Panc1 (cell line): ENCODE results near the gene GHDC. TPM values are rescaled to one million over a fixed set of nuclear protein-coding genes. Genes with fewer than 3 reads are reported as not detected.
A peak's percentile ranks its signal among the peaks of the same experiment; 100 is the strongest.

ENCODE experiments used
- ATAC-seq: fragments of 200-7000 bp; cut with Tn5 transposase; 2 replicates; pipeline ENCODE4 v1.9.1; 2020; ENCODE audit warnings: mild to moderate bottlenecking, moderate library complexity
- BruUV-seq: library from RNA; stranded (reverse); fragments of 400-500 nt; replicated peaks from 2 replicates; lab custom pipeline; 2021; lab: Mats Ljungman, UMichigan
- CTCF ChIA-PET: fragments of 300-600 bp; sonication (Branson Sonifier 250); formaldehyde crosslinking; loops from one replicate; lab custom pipeline; 2022; ENCODE audit warnings: antibody characterized with exemption; lab: Charles Lee
- POLR2A ChIA-PET: fragments of 300-600 bp; sonication (Branson Sonifier 250); formaldehyde crosslinking; loops from one replicate; lab custom pipeline; 2022; ENCODE audit warnings: antibody characterized with exemption; lab: Charles Lee
- DNase-seq: peaks from one replicate; pipeline ENCODE4 v3.0.0-alpha.2; 2010; ENCODE audit warnings: low read depth, low spot score
- H3K27ac ChIP-seq: 2 replicates; pipeline ENCODE4 v1.5.1; 2011; ENCODE audit warnings: mild to moderate bottlenecking, low read length, inconsistent platforms
- H3K27me3 ChIP-seq: fragments of 200-500 bp; sonication (Bioruptor generic); 2 replicates; pipeline ENCODE4 v1.6.0; 2014; ENCODE audit warnings: low read length, inconsistent platforms; ENCODE audit not compliant: control insufficient read depth, insufficient read depth
- H3K36me3 ChIP-seq: fragments of 200-500 bp; sonication (Bioruptor generic); 2 replicates; pipeline ENCODE4 v1.5.1; 2014; ENCODE audit warnings: inconsistent platforms, mild to moderate bottlenecking, low read length, moderate library complexity; ENCODE audit not compliant: control insufficient read depth, insufficient read depth
- H3K4me1 ChIP-seq: 2 replicates; pipeline ENCODE4 v1.5.1; 2011; ENCODE audit warnings: inconsistent platforms, mild to moderate bottlenecking, low read length, moderate library complexity; ENCODE audit not compliant: control insufficient read depth, insufficient read depth
- H3K4me3 ChIP-seq, 2 experiments: 2 replicates each; pipeline ENCODE4 v1.5.1; 2011 to 2012; ENCODE audit warnings: low read depth in 2 of 2, low read length in 2 of 2, mild to moderate bottlenecking in 2 of 2, inconsistent platforms in 1 of 2, moderate library complexity in 1 of 2
- H3K9me3 ChIP-seq: fragments of 200-500 bp; sonication (Bioruptor generic); 2 replicates; pipeline ENCODE4 v1.5.1; 2014; ENCODE audit warnings: low read depth, mild to moderate bottlenecking, inconsistent platforms, low read length, moderate library complexity; ENCODE audit not compliant: control insufficient read depth, insufficient read depth
- POLR2AphosphoS5 ChIP-seq: IDR thresholded peaks from 2 replicates; pipeline ENCODE4 v1.6.1; 2012; ENCODE audit warnings: mild to moderate bottlenecking, low read depth, low read length, moderate library complexity
- SIN3A ChIP-seq: IDR thresholded peaks from 2 replicates; pipeline ENCODE4 v1.6.1; 2012; ENCODE audit warnings: low read depth, mild to moderate bottlenecking, low read length, moderate library complexity, borderline replicate concordance; ENCODE audit not compliant: insufficient read depth
- TCF7L2 ChIP-seq: IDR thresholded peaks from 2 replicates; pipeline ENCODE4 v1.6.1; 2011; ENCODE audit warnings: mild to moderate bottlenecking, low read depth, low read length, inconsistent platforms
- in situ Hi-C: cut with HindIII; loops from 2 replicates; pipeline ENCODE4 v1.10.0; 2016; ENCODE audit warnings: low sequenced_read_pairs, low pct_unique_long_range_greater_than_20kb
- intact Hi-C: fragments of 100-400 bp; cut with micrococcal nuclease; formaldehyde crosslinking; loops from one replicate; pipeline ENCODE4 v1.10.0; 2022; ENCODE audit not compliant: unreplicated experiment
- total RNA-seq: library from RNA; stranded (reverse); gene quantifications from one replicate; pipeline ENCODE4 v1.2.1, GENCODE V29; 2021; ENCODE audit not compliant: unreplicated experiment
- TF ChIP-seq, protein P1 (sequence below): fragments of 450-650 bp; IDR thresholded peaks from 2 replicates; pipeline ENCODE4 v1.5.1; 2017; ENCODE audit warnings: mild to moderate bottlenecking
- TF ChIP-seq, protein P2 (sequence below), 2 experiments: IDR thresholded peaks; 2 replicates each; pipeline ENCODE4 v1.6.1; 2011 to 2012; ENCODE audit warnings: low read depth in 2 of 2, control low read depth in 1 of 2, low read length in 1 of 2, mild to moderate bottlenecking in 1 of 2, moderate library complexity in 1 of 2; ENCODE audit not compliant: insufficient read depth in 1 of 2

GHDC gene
- total RNA-seq, 1 experiment from 2014 or later: 21.8 TPM

DNA sequence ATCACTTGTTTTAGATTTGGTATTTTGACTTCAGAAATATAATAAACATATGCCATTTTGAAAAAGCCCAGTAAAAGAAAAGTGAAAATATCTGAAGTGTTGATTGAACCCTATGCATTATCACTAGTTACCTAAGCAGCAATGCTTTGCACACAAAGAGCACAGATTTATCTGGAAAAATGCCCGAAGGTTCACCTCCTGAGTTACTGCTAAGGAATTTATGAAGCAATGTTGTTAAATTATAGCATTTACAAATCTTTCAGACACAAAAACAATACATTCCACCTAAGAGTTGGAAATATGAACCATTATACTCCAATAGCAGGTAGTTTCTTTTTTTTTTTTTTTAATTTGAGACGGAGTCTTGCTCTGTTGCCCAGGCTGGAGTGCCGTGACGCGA, 38.9 kb upstream of the GHDC start:
- CTCF ChIA-PET: no interaction called here
- Histone ChIP-seq H3K27me3 (no peaks in the 10 kb centered on the region), H3K4me1 (peaks cover 43% of the 10 kb centered on the region), H3K4me3 (no peak overlapping the region), H3K36me3 (no peaks in the 10 kb centered on the region; the same call in 1 of the 2 replicates), H3K27ac (peak overlapping the region; percentile 12), H3K9me3 (no peaks in the 10 kb centered on the region)
- ATAC-seq: no peak
- intact Hi-C loops (no loop called here), in situ Hi-C loops (no loop called here)
- DNase-seq: no peak
- TF ChIP-seq SIN3A: no peak
- TF ChIP-seq, protein P1, sequence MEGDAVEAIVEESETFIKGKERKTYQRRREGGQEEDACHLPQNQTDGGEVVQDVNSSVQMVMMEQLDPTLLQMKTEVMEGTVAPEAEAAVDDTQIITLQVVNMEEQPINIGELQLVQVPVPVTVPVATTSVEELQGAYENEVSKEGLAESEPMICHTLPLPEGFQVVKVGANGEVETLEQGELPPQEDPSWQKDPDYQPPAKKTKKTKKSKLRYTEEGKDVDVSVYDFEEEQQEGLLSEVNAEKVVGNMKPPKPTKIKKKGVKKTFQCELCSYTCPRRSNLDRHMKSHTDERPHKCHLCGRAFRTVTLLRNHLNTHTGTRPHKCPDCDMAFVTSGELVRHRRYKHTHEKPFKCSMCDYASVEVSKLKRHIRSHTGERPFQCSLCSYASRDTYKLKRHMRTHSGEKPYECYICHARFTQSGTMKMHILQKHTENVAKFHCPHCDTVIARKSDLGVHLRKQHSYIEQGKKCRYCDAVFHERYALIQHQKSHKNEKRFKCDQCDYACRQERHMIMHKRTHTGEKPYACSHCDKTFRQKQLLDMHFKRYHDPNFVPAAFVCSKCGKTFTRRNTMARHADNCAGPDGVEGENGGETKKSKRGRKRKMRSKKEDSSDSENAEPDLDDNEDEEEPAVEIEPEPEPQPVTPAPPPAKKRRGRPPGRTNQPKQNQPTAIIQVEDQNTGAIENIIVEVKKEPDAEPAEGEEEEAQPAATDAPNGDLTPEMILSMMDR: no peak
- TF ChIP-seq TCF7L2: no peak
- TF ChIP-seq, protein P2, sequence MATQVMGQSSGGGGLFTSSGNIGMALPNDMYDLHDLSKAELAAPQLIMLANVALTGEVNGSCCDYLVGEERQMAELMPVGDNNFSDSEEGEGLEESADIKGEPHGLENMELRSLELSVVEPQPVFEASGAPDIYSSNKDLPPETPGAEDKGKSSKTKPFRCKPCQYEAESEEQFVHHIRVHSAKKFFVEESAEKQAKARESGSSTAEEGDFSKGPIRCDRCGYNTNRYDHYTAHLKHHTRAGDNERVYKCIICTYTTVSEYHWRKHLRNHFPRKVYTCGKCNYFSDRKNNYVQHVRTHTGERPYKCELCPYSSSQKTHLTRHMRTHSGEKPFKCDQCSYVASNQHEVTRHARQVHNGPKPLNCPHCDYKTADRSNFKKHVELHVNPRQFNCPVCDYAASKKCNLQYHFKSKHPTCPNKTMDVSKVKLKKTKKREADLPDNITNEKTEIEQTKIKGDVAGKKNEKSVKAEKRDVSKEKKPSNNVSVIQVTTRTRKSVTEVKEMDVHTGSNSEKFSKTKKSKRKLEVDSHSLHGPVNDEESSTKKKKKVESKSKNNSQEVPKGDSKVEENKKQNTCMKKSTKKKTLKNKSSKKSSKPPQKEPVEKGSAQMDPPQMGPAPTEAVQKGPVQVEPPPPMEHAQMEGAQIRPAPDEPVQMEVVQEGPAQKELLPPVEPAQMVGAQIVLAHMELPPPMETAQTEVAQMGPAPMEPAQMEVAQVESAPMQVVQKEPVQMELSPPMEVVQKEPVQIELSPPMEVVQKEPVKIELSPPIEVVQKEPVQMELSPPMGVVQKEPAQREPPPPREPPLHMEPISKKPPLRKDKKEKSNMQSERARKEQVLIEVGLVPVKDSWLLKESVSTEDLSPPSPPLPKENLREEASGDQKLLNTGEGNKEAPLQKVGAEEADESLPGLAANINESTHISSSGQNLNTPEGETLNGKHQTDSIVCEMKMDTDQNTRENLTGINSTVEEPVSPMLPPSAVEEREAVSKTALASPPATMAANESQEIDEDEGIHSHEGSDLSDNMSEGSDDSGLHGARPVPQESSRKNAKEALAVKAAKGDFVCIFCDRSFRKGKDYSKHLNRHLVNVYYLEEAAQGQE (IDR thresholded peaks at IDR 0.05; ENCODE audit: insufficient read depth in 1 of 2, low read depth in 2 of 2, low read length in 1 of 2): no peak
- no peak for TF ChIP-seq POLR2AphosphoS5
- no TSS peak for BruUV-seq
- POLR2A ChIA-PET: no interaction called here

DNA sequence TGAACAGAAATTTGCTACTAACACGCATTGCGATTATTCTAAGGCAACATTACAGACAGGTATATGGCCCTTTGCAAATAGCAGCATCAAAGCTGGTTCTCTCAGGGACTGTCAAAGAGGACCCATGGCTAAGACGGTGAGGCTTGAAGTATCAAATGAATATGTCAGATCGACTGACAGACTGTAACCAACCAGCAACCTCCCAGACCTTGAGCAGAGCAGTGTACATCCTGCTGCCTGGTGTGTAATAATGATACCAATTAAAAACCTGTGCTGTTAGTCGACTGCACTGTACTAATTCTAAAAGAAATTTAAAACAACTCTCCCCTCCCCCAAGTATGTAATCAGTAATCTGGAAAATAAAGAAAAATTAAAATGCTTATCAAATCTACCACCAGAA, 35.9 kb upstream of the GHDC start:
- no peak for ATAC-seq
- no TSS peak for BruUV-seq
- peak overlapping the region; percentile 70; the same call in 1 of the 2 replicates for H3K27ac ChIP-seq
- CTCF ChIA-PET: no interaction called here
- in situ Hi-C loops: no loop called here
- no peaks in the 10 kb centered on the region for H3K9me3 ChIP-seq
- DNase-seq: no peak
- POLR2A ChIA-PET: interaction anchor here (0.6 kb wide), 1 partner anchor 78 kb away, joined by 6 read pairs; no protein-coding TSS in a partner anchor
- no peaks in the 10 kb centered on the region for H3K27me3 ChIP-seq
- no peaks in the 10 kb centered on the region; the same call in 1 of the 2 replicates for H3K36me3 ChIP-seq
- peaks cover 38% of the 10 kb centered on the region for H3K4me1 ChIP-seq
- H3K4me3 ChIP-seq: no peak overlapping the region
- TF ChIP-seq TCF7L2 (no peak), POLR2AphosphoS5 (no peak)
- TF ChIP-seq, protein P2 (IDR thresholded peaks at IDR 0.05; ENCODE audit: insufficient read depth in 1 of 2, low read depth in 2 of 2, low read length in 1 of 2): no peak
- TF ChIP-seq, protein P1: no peak
- intact Hi-C loops: no loop called here
